PC-9 (cell line): Measurements from ENCODE around the gene RSPH1. TPM values are rescaled to one million over a fixed set of nuclear protein-coding genes. Genes with fewer than 3 reads are reported as not detected.

ENCODE experiments used
- BruUV-seq: library from RNA; stranded (reverse); fragments of 400-500 nt; replicated peaks from 2 replicates; lab custom pipeline; 2021; lab: Mats Ljungman, UMichigan
- CTCF ChIA-PET: fragments of 300-600 bp; sonication (Branson Sonifier 250); formaldehyde crosslinking; loops from one replicate; lab custom pipeline; 2022; ENCODE audit warnings: antibody characterized with exemption; lab: Charles Lee
- POLR2A ChIA-PET: fragments of 300-600 bp; sonication (Branson Sonifier 250); formaldehyde crosslinking; loops from one replicate; lab custom pipeline; 2022; ENCODE audit warnings: antibody characterized with exemption; ENCODE audit not compliant: unreplicated experiment; lab: Charles Lee
- DNase-seq, 2 experiments: peaks; one replicate each; pipeline versions ENCODE4 v3.0.0 to v3.0.0-alpha.2; 2015 to 2022; ENCODE audit warnings: mixed read lengths in 1 of 2
- H2AFZ ChIP-seq: fragments of 200-600 bp; sonication (generic); 2 replicates; pipeline ENCODE4 v1.8.1; 2017; ENCODE audit warnings: antibody characterized with exemption
- H3F3A ChIP-seq: fragments of 200-600 bp; sonication (generic); 2 replicates; pipeline ENCODE4 v1.8.1; 2017; ENCODE audit warnings: antibody characterized with exemption, mild to moderate bottlenecking, low read depth; ENCODE audit not compliant: insufficient read depth
- H3K27ac ChIP-seq: fragments of 200-600 bp; sonication (generic); 2 replicates; pipeline ENCODE4 v1.6.1; 2016; ENCODE audit warnings: mixed run types
- H3K27me3 ChIP-seq: fragments of 200-600 bp; sonication (generic); 2 replicates; pipeline ENCODE4 v1.6.1; 2016; ENCODE audit warnings: low read depth, mixed run types; ENCODE audit not compliant: insufficient read depth
- H3K36me3 ChIP-seq: fragments of 200-600 bp; sonication (generic); 2 replicates; pipeline ENCODE4 v1.6.1; 2016; ENCODE audit warnings: low read depth, mixed run types
- H3K4me1 ChIP-seq: fragments of 200-600 bp; sonication (generic); replicated peaks from 2 replicates; pipeline ENCODE4 v1.6.1; 2016; ENCODE audit warnings: mixed run types; ENCODE audit not compliant: insufficient read depth
- H3K4me2 ChIP-seq: fragments of 200-600 bp; sonication (generic); 2 replicates; pipeline ENCODE4 v1.6.1; 2017; ENCODE audit warnings: mixed run types
- H3K4me3 ChIP-seq: fragments of 200-600 bp; sonication (generic); 2 replicates; pipeline ENCODE4 v1.6.1; 2016; ENCODE audit warnings: mixed run types
- H3K79me2 ChIP-seq: fragments of 200-600 bp; sonication (generic); 2 replicates; pipeline ENCODE4 v1.6.1; 2017; ENCODE audit warnings: low read depth, mixed run types
- H3K9me2 ChIP-seq: fragments of 200-600 bp; sonication (generic); 2 replicates; pipeline ENCODE4 v1.8.1; 2017; ENCODE audit warnings: mild to moderate bottlenecking; ENCODE audit not compliant: insufficient read depth
- H3K9me3 ChIP-seq: fragments of 200-600 bp; sonication (generic); 2 replicates; pipeline ENCODE4 v1.8.1; 2016; ENCODE audit warnings: low read depth; ENCODE audit not compliant: insufficient read depth
- H4K20me1 ChIP-seq: fragments of 200-600 bp; sonication (generic); 2 replicates; pipeline ENCODE4 v1.8.1; 2017; ENCODE audit not compliant: insufficient read depth
- EZH2 ChIP-seq: fragments of 200-600 bp; sonication (generic); IDR thresholded peaks from 2 replicates; pipeline ENCODE4 v1.8.0; 2017; ENCODE audit warnings: antibody characterized with exemption, low read depth
- intact Hi-C: fragments of 100-400 bp; cut with micrococcal nuclease; formaldehyde crosslinking; loops from one replicate; pipeline ENCODE4 v1.10.0; 2022; ENCODE audit not compliant: unreplicated experiment
- total RNA-seq: library from RNA; stranded (reverse); gene quantifications from 2 replicates; pipeline ENCODE4 v1.2.3, GENCODE V29; 2021
- TF ChIP-seq, protein P1 (sequence below): fragments of 200-600 bp; sonication (generic); conservative IDR thresholded peaks from 2 replicates; pipeline ENCODE4 v1.6.1; 2017; ENCODE audit warnings: mixed run types, antibody characterized with exemption, mild to moderate bottlenecking, moderate library complexity

RSPH1 gene
- total RNA-seq, 1 experiment from 2014 or later: 8.0 TPM

DNA sequence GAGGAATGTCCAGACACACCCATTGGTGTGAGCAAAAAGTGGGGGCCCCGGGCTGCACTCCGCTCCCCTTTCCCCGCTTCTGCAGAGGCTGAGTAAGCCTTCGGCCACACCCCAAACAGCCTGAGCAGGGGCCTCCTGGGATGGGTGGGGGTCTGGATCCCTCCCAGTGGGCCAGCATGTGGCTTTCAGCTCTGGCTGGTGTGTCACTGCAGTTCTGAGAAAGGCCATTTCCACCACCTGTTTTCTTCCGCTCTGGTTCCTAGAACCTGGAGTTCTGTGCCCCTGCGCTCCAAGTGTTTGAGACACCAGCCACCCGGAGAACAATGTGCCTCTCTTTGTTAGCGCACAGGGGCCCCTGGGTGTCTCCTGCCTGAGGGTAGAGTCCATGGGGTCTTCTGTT, 48.5 kb upstream of the RSPH1 start:
- Histone ChIP-seq H3K4me1 (no peaks in the 10 kb centered on the region), H3K27ac (no peak overlapping the region), H3K36me3 (no peaks in the 10 kb centered on the region; the same call in 1 of the 2 replicates), H3K4me3 (no peak overlapping the region), H3K79me2 (no peaks in the 10 kb centered on the region), H3K27me3 (no peaks in the 10 kb centered on the region), H3K9me3 (no peaks in the 10 kb centered on the region), H2AFZ (no peak overlapping the region), H3F3A (no peaks in the 10 kb centered on the region), H3K9me2 (no peaks in the 10 kb centered on the region), H4K20me1 (no peaks in the 10 kb centered on the region), H3K4me2 (no peak overlapping the region)
- DNase-seq: no peak
- intact Hi-C loops: no loop called here
- ChIA-PET CTCF (no interaction called here), POLR2A (no interaction called here)
- BruUV-seq: no TSS peak
- TF ChIP-seq, protein P1, sequence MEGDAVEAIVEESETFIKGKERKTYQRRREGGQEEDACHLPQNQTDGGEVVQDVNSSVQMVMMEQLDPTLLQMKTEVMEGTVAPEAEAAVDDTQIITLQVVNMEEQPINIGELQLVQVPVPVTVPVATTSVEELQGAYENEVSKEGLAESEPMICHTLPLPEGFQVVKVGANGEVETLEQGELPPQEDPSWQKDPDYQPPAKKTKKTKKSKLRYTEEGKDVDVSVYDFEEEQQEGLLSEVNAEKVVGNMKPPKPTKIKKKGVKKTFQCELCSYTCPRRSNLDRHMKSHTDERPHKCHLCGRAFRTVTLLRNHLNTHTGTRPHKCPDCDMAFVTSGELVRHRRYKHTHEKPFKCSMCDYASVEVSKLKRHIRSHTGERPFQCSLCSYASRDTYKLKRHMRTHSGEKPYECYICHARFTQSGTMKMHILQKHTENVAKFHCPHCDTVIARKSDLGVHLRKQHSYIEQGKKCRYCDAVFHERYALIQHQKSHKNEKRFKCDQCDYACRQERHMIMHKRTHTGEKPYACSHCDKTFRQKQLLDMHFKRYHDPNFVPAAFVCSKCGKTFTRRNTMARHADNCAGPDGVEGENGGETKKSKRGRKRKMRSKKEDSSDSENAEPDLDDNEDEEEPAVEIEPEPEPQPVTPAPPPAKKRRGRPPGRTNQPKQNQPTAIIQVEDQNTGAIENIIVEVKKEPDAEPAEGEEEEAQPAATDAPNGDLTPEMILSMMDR: no peak
- no peak for TF ChIP-seq EZH2

DNA sequence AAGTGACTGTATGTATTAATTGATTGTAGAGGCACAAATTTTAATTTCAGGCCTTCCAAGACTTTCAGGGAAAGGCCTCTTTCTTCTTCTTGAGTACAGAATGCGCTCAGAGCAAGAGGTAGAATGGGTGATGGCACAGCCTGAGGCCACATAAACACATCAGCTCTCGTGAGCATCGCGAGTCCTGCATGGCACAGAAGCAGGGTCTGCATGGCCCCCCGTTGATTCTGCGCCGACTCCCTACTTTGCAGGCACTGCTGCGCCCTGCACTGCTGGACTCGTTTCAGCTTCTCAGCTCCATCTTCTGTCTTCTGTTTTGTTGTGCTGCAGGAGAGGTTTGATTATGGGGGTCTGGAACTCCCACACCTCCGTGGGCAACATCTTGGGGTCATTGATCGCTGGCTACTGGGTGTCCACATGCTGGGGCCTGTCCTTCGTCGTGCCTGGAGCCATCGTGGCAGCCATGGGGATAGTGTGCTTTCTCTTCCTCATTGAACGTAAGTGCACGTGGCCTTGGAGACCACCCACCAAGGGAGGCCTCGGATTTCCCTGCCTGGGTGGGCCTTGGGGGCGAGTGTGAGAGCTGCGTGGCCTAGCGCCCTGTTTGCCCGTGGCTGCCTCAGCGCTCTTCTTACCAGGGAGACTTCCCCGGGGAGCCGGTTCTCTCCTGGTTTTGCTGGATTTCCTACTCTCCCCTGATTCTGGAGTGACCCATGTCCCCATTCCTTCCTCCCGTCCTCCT, 47.3 kb upstream of the RSPH1 start:
- ChIA-PET POLR2A (interaction anchor here (0.7 kb wide), 1 partner anchor 95 kb away, joined by 3 read pairs; no protein-coding TSS in a partner anchor), CTCF (no interaction called here)
- H4K20me1 ChIP-seq: no peaks in the 10 kb centered on the region
- no peaks in the 10 kb centered on the region for H3F3A ChIP-seq
- no peaks in the 10 kb centered on the region for H3K9me2 ChIP-seq
- no peak overlapping the region for H3K27ac ChIP-seq
- H3K4me1 ChIP-seq: no peaks in the 10 kb centered on the region
- no peaks in the 10 kb centered on the region for H3K9me3 ChIP-seq
- H3K4me3 ChIP-seq: no peak overlapping the region
- no TSS peak for BruUV-seq
- H3K27me3 ChIP-seq: no peaks in the 10 kb centered on the region
- H3K79me2 ChIP-seq: no peaks in the 10 kb centered on the region
- no peak for DNase-seq
- intact Hi-C loops: no loop called here
- TF ChIP-seq, protein P1: no peak
- no peak for TF ChIP-seq EZH2
- no peaks in the 10 kb centered on the region; the same call in 1 of the 2 replicates for H3K36me3 ChIP-seq
- no peak overlapping the region for H3K4me2 ChIP-seq
- no peak overlapping the region for H2AFZ ChIP-seq

DNA sequence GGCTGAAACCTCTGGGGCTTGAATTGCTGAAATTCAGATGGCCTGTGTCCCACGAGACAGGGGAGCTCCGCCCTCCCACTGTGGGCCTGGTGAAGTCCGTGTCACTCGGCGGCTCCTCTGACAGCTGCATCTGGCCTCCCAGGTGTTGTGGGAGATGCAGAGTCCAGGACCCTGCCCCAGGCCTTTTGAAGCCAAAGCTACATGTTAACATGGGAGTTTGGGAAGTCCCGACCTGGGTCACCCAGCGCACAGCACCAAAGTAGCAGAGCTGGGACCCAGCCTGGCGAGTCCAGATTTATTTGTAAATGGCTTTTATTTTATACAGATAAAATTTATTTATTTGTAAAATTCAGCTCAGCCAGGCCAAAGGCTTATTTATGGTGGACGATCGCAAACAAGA, 46.6 kb upstream of the RSPH1 start:
- ChIA-PET POLR2A (interaction anchor here (0.7 kb wide), 1 partner anchor 96 kb away, joined by 3 read pairs; no protein-coding TSS in a partner anchor), CTCF (no interaction called here)
- no TSS peak for BruUV-seq
- H3K9me2 ChIP-seq: no peaks in the 10 kb centered on the region
- no peak overlapping the region for H3K27ac ChIP-seq
- H2AFZ ChIP-seq: no peak overlapping the region
- H3K36me3 ChIP-seq: no peaks in the 10 kb centered on the region; the same call in 1 of the 2 replicates
- intact Hi-C loops: no loop called here
- H3K4me2 ChIP-seq: no peak overlapping the region
- no peak for TF ChIP-seq EZH2
- TF ChIP-seq, protein P1: no peak
- no peaks in the 10 kb centered on the region for H4K20me1 ChIP-seq
- H3K4me1 ChIP-seq: no peaks in the 10 kb centered on the region
- no peaks in the 10 kb centered on the region for H3F3A ChIP-seq
- no peak overlapping the region for H3K4me3 ChIP-seq
- H3K9me3 ChIP-seq: no peaks in the 10 kb centered on the region
- DNase-seq: no peak
- no peaks in the 10 kb centered on the region for H3K27me3 ChIP-seq
- H3K79me2 ChIP-seq: no peaks in the 10 kb centered on the region
